ENCODE measurements around the gene NFATC3.

DNA sequence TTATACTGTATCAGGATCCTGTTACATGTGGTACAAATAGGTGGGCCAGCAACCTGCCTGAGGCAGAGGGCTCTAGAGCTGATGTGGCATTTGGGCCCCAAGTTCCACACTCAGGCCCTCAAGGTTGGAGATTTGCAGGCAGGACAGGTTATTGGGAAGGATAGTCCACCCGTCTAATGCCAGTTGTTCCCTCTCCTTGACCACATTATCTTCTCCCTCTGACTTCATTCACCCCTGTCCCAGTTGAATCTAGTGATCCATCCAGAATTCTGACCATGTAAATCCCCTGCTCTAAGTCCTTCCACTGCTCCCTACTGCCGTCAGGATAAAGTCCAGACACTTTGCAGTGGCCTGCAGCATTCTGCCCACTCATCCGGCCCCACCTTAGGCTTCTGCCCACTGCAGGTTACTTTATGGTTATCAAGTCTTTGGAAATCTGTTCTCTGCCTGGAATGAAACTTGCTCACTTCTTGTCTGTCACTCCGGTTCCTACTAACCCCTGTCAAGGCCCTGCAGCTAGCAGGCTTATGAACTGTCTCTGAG is 1.9 kb upstream of the NFATC3 start:
- TF ChIP-seq, protein P1, sequence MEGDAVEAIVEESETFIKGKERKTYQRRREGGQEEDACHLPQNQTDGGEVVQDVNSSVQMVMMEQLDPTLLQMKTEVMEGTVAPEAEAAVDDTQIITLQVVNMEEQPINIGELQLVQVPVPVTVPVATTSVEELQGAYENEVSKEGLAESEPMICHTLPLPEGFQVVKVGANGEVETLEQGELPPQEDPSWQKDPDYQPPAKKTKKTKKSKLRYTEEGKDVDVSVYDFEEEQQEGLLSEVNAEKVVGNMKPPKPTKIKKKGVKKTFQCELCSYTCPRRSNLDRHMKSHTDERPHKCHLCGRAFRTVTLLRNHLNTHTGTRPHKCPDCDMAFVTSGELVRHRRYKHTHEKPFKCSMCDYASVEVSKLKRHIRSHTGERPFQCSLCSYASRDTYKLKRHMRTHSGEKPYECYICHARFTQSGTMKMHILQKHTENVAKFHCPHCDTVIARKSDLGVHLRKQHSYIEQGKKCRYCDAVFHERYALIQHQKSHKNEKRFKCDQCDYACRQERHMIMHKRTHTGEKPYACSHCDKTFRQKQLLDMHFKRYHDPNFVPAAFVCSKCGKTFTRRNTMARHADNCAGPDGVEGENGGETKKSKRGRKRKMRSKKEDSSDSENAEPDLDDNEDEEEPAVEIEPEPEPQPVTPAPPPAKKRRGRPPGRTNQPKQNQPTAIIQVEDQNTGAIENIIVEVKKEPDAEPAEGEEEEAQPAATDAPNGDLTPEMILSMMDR (conservative IDR thresholded peaks at IDR 0.05): no peak
- no peak for TF ChIP-seq EZH2 (IDR thresholded peaks at IDR 0.05; ENCODE audit: low read depth)

Data from PC-9 (cell line).